HepG2 (cell line): ENCODE data around the gene STK17A. TPM values are rescaled to one million over a fixed set of nuclear protein-coding genes. Genes with fewer than 3 reads are reported as not detected.

ENCODE experiments used
- ATAC-seq: fragments of 200-7000 bp; cut with Tn5 transposase; 3 replicates; pipeline ENCODE4 v1.9.1; 2020; ENCODE audit warnings: mild to moderate bottlenecking, moderate library complexity
- BruUV-seq: library from RNA; stranded (reverse); fragments of 400-500 nt; replicated peaks from 2 replicates; lab custom pipeline; 2021; lab: Mats Ljungman, UMichigan
- CTCF ChIA-PET: fragments of 300-600 bp; formaldehyde crosslinking; extraction: SDS; loops from one replicate; lab custom pipeline; 2021; ENCODE audit warnings: low total read pairs, inconsistent platforms, low intra/inter-chr PET ratio; lab: Yijun Ruan, JAX
- POLR2A ChIA-PET: fragments of 350-600 bp; sonication (Branson Sonifier 250); formaldehyde crosslinking; loops from one replicate; lab custom pipeline; 2020; ENCODE audit warnings: antibody characterized with exemption, inconsistent platforms; lab: Yijun Ruan, JAX
- DNase-seq: peaks from one replicate; pipeline ENCODE4 v3.0.0-alpha.2; 2015; ENCODE audit warnings: low spot score
- FAIRE-seq: peaks from 3 replicates; lab custom pipeline; 2011; peaks lifted over from hg19 to GRCh38; lab: Jason Lieb, UNC
- H2AFZ ChIP-seq: one replicate; pipeline ENCODE4 v1.6.1; 2011; ENCODE audit warnings: low read length, inconsistent platforms
- H3K27ac ChIP-seq: fragments of 300-600 bp; 3 replicates; pipeline ENCODE4 v1.8.0; 2011; ENCODE audit warnings: mixed run types, mild to moderate bottlenecking, mixed read lengths, low read length, inconsistent platforms; ENCODE audit not compliant: insufficient read depth; ENCODE audit errors: extremely low read length
- H3K27me3 ChIP-seq, 2 experiments: fragments of 200-600 bp in 1 of 2; 2 replicates in 1 of 2; 3 replicates in 1 of 2; pipeline versions ENCODE4 v1.6.0 to v1.8.0; 2011; ENCODE audit warnings: low read length in 2 of 2, mild to moderate bottlenecking in 2 of 2, moderate library complexity in 2 of 2, inconsistent platforms in 1 of 2; ENCODE audit not compliant: insufficient read depth in 2 of 2, control insufficient read depth in 1 of 2
- H3K36me3 ChIP-seq, 2 experiments: fragments of 200-600 bp in 1 of 2; replicated peaks in 1 of 2; 2 replicates in 1 of 2; 3 replicates in 1 of 2; pipeline versions ENCODE4 v1.5.1 to v1.8.0; 2011; ENCODE audit warnings: low read length in 2 of 2, inconsistent platforms in 1 of 2; ENCODE audit not compliant: insufficient read depth in 2 of 2, control insufficient read depth in 1 of 2
- H3K4me1 ChIP-seq: 2 replicates; pipeline ENCODE4 v1.5.1; 2012; ENCODE audit warnings: low read length, inconsistent platforms; ENCODE audit not compliant: insufficient read depth
- H3K4me2 ChIP-seq: 2 replicates; pipeline ENCODE4 v1.6.0; 2011; ENCODE audit warnings: low read depth, low read length, inconsistent platforms
- H3K4me3 ChIP-seq, 3 experiments: fragments of 200-600 bp in 1 of 3; sonication (generic), shearing (Covaris generic) in 1 of 3; replicated peaks in 1 of 3; 2 replicates each; pipeline ENCODE4 v1.5.1; 2011 to 2016; ENCODE audit warnings: low read length in 3 of 3, inconsistent platforms in 2 of 3, low read depth in 2 of 3, mild to moderate bottlenecking in 2 of 3, control low read depth in 1 of 3, mixed read lengths in 1 of 3; ENCODE audit not compliant: insufficient read depth in 1 of 3
- H3K79me2 ChIP-seq: one replicate; pipeline ENCODE4 v1.6.1; 2011; ENCODE audit warnings: low read length, inconsistent platforms; ENCODE audit not compliant: insufficient read depth
- H3K9ac ChIP-seq: 2 replicates; pipeline ENCODE4 v1.6.0; 2011; ENCODE audit warnings: mild to moderate bottlenecking, low read depth, low read length, inconsistent platforms; ENCODE audit not compliant: insufficient read depth
- H3K9me3 ChIP-seq: 2 replicates; pipeline ENCODE4 v1.5.1; 2012; ENCODE audit warnings: mild to moderate bottlenecking, low read length
- H4K20me1 ChIP-seq: 2 replicates; pipeline ENCODE4 v1.6.0; 2011; ENCODE audit warnings: inconsistent platforms, mild to moderate bottlenecking, low read length, moderate library complexity; ENCODE audit not compliant: insufficient read depth
- AGO1 ChIP-seq: fragments of 200-400 bp; formaldehyde crosslinking; IDR thresholded peaks from 2 replicates; pipeline ENCODE4 v1.6.1; 2017; ENCODE audit warnings: mild to moderate bottlenecking, low read depth, low read length, moderate library complexity; ENCODE audit not compliant: poor library complexity, severe bottlenecking
- BATF2 ChIP-seq: sonication (generic); formaldehyde crosslinking; IDR thresholded peaks from 2 replicates; pipeline ENCODE4 v1.8.0; 2022; ENCODE audit warnings: mild to moderate bottlenecking, missing genetic modification reagents, moderate library complexity
- FOSL2 ChIP-seq: sonication (generic); formaldehyde crosslinking; IDR thresholded peaks from 2 replicates; pipeline ENCODE4 v1.4.0; 2020; ENCODE audit warnings: missing genetic modification reagents
- NR2F1 ChIP-seq, 2 experiments: fragments of 450-650 bp in 1 of 2; formaldehyde crosslinking in 1 of 2; IDR thresholded peaks; 2 replicates each; pipeline versions ENCODE4 v1.5.0 to v1.6.1; 2016 to 2020; ENCODE audit warnings: mild to moderate bottlenecking in 1 of 2, missing compliant biosample characterization in 1 of 2, missing genetic modification reagents in 1 of 2, moderate library complexity in 1 of 2
- ZNF547 ChIP-seq: sonication (generic); formaldehyde crosslinking; IDR thresholded peaks from 2 replicates; pipeline ENCODE4 v1.5.1; 2020; ENCODE audit warnings: mild to moderate bottlenecking, missing genetic modification reagents
- ZNF687 ChIP-seq: sonication (generic); formaldehyde crosslinking; IDR thresholded peaks from 2 replicates; pipeline ENCODE4 v1.5.1; 2020; ENCODE audit warnings: mild to moderate bottlenecking, missing genetic modification reagents, moderate library complexity
- ZSCAN29 ChIP-seq: sonication (generic); formaldehyde crosslinking; conservative IDR thresholded peaks from 2 replicates; pipeline ENCODE4 v1.4.0; 2020; ENCODE audit warnings: mild to moderate bottlenecking, missing genetic modification reagents
- WGBS: methylation state at CpG from one replicate; pipeline ENCODE4 v1.1.6; 2017; ENCODE audit warnings: low lambda C conversion rate; 5-methylcytosine and 5-hydroxymethylcytosine counted together
- in situ Hi-C: cut with HindIII; loops from 2 replicates; pipeline ENCODE4 v1.10.0; 2017; ENCODE audit warnings: low pct_unique_long_range_greater_than_20kb; ENCODE audit not compliant: extremely low pct_ligation_motif_present
- intact Hi-C: fragments of 100-400 bp; cut with micrococcal nuclease; formaldehyde crosslinking; loops from one replicate; pipeline ENCODE4 v1.10.0; 2022; ENCODE audit not compliant: unreplicated experiment
- polyA plus RNA-seq, 8 experiments: library from polyadenylated mRNA; depleted of rRNA in 3 of 8; stranded (reverse) in 7 of 8; unstranded in 1 of 8; fragments of >200 nt; fragmentation: Illumina TruSeq in 4 of 8; extraction: Trizol in 4 of 8; gene quantifications; 2 replicates each; pipeline versions ENCODE4 v1.2.1 to v1.2.3, GENCODE V29; 2011 to 2016; ENCODE audit warnings: low read depth in 4 of 8, missing spikeins in 1 of 8, mixed read lengths in 1 of 8; ENCODE audit not compliant: insufficient read depth in 1 of 8
- total RNA-seq, 5 experiments: library from RNA; depleted of rRNA; stranded (reverse); fragments of >200 nt; fragmentation: Illumina TruSeq; extraction: Trizol; gene quantifications; 2 replicates each; pipeline ENCODE4 v1.2.3, GENCODE V29; 2016; ENCODE audit warnings: low read depth in 1 of 5

The STK17A gene
- total and polyA plus RNA-seq, 2 of the 13 experiments (the other 11 are each of a cell fraction or from before 2014, with no cell fraction given), result 18.6 to 24.3 TPM

GRCh38 chr7:43647339-43647672 is 64.4 kb downstream of the STK17A start:
- in situ Hi-C loops (loop anchor here (10.0 kb wide), 1 partner anchor 47 kb away; no protein-coding TSS in a partner anchor), intact Hi-C loops (no loop called here)
- H3K27me3 ChIP-seq, result no peaks in the 10 kb centered on the region
- H4K20me1 ChIP-seq, result no peaks in the 10 kb centered on the region
- no peaks in the 10 kb centered on the region for H3K9me3 ChIP-seq
- peak overlapping the region; percentile 9 for H3K27ac ChIP-seq
- no peak overlapping the region for H3K9ac ChIP-seq
- peaks cover 20% of the 10 kb centered on the region for H3K79me2 ChIP-seq
- ATAC-seq (no peak), FAIRE-seq (no peak), DNase-seq (no peak)
- H2AFZ ChIP-seq, result no peak overlapping the region
- ChIA-PET POLR2A (interaction anchor here (1.3 kb wide), 1 partner anchor 12 kb away, joined by 3 read pairs; no protein-coding TSS in a partner anchor), CTCF (no interaction called here)
- TF ChIP-seq AGO1, result no peak
- TF ChIP-seq ZSCAN29 (CRISPR knock-in tag), result no peak
- TF ChIP-seq ZNF547, result no peak
- TF ChIP-seq BATF2 (CRISPR knock-in tag), result no peak
- H3K4me2 ChIP-seq, result no peak overlapping the region
- peaks cover 25 to 62% of the 10 kb centered on the region in 2 experiments for H3K36me3 ChIP-seq
- 97% methylated on average over 7 of the region's 7 CpGs for WGBS
- BruUV-seq, result no TSS peak
- no peak overlapping the region for H3K4me3 ChIP-seq
- peaks cover 49% of the 10 kb centered on the region for H3K4me1 ChIP-seq

DNA sequence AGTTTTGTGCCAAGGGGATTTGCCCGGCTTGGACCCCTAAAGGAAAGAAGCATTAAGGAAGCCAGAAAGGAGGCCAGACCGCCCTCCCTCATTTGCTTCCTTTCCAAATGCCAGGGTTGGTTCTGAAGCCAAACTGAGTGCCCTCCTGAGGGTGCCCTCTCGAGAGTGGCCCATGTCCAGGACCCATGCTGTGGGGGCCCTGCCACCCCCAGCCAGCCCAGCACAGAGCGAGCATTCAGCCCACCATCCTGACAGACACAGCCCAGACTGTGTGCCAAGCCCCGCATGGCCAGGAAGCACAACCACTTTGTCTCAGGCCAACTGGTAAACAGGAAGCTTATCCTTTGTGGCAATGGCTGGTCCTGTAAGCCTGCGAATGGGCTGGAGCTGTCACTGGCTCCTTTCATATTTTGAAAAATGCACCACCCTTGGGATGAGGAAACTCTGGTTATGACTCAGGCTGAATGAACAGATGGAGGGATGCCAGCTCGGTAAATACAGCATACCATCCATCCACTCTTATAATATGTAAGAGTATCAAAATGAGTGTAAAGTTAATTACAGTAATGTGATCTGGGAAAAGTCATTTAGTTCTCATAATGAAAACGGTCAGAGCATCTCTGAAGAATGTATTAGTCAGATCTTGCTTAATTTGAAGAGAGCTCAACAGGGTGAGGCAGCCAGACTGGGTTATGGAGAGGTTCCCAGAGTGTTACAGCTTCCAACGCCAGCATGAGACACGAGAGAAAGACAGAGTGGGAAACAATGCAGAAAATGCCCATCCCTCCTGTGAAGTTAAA is 65.0 kb downstream of the STK17A start:
- WGBS, result 91% methylated on average over 7 of the region's 10 CpGs
- Histone ChIP-seq H3K79me2 (peaks cover 21% of the 10 kb centered on the region), H3K36me3 (peaks cover 25 to 62% of the 10 kb centered on the region in 2 experiments), H4K20me1 (no peaks in the 10 kb centered on the region), H3K4me3 (no peak overlapping the region), H3K9me3 (no peaks in the 10 kb centered on the region), H3K4me1 (peaks cover 51% of the 10 kb centered on the region), H3K9ac (no peak overlapping the region), H2AFZ (no peak overlapping the region), H3K4me2 (no peak overlapping the region), H3K27me3 (no peaks in the 10 kb centered on the region), H3K27ac (peak overlapping the region; percentile 9)
- BruUV-seq, result no TSS peak
- peak; percentile 33 for DNase-seq
- ChIA-PET CTCF (no interaction called here), POLR2A (interaction anchor here (1.3 kb wide), 1 partner anchor 11 kb away, joined by 3 read pairs; no protein-coding TSS in a partner anchor)
- intact Hi-C loops, result no loop called here
- peak; percentile 9; the same call in 1 of the 3 replicates for ATAC-seq
- TF ChIP-seq NR2F1 (CRISPR knock-in tag; IDR thresholded peaks at IDR 0.05) (no peak), ZNF687 (CRISPR knock-in tag) (peak; percentile 47), FOSL2 (CRISPR knock-in tag) (peak; percentile 57)
- in situ Hi-C loops, result loop anchor here (10.0 kb wide), 1 partner anchor 47 kb away; no protein-coding TSS in a partner anchor
- no peak for FAIRE-seq
